BLaER1 (cell line): ENCODE results near the gene BAHD1.

Source experiments
- H3K27ac ChIP-seq: shearing (Covaris generic); formaldehyde crosslinking; 2 replicates; pipeline ENCODE4 v1.8.1; 2022
- H3K27me3 ChIP-seq: shearing (Covaris generic); formaldehyde crosslinking; 2 replicates; pipeline ENCODE4 v1.8.1; 2022
- H3K36me3 ChIP-seq: shearing (Covaris generic); formaldehyde crosslinking; 2 replicates; pipeline ENCODE4 v1.8.1; 2022
- H3K4me1 ChIP-seq: shearing (Covaris generic); formaldehyde crosslinking; 2 replicates; pipeline ENCODE4 v1.8.1; 2022
- H3K4me2 ChIP-seq: shearing (Covaris generic); formaldehyde crosslinking; 2 replicates; pipeline ENCODE4 v1.8.1; 2022
- H3K4me3 ChIP-seq: shearing (Covaris generic); formaldehyde crosslinking; 2 replicates; pipeline ENCODE4 v1.8.1; 2022
- H3K9ac ChIP-seq: shearing (Covaris generic); formaldehyde crosslinking; 2 replicates; pipeline ENCODE4 v1.8.1; 2022
- H3K9me3 ChIP-seq: shearing (Covaris generic); formaldehyde crosslinking; 2 replicates; pipeline ENCODE4 v1.8.1; 2022
- H4K20me1 ChIP-seq: shearing (Covaris generic); formaldehyde crosslinking; 2 replicates; pipeline ENCODE4 v1.8.1; 2022
- Cebpa-rat ChIP-seq: shearing (Covaris generic); IDR thresholded peaks from 2 replicates; pipeline ENCODE4 v1.8.1; 2022

BAHD1 gene

GRCh38 chr15:40436892-40437751, 3.6 kb upstream of the BAHD1 start:
- peaks cover 43% of the 10 kb centered on the region; the same call in 1 of the 2 replicates for H3K27me3 ChIP-seq
- TF ChIP-seq Cebpa-rat = no peak
- peak overlapping the region; percentile 68 for H3K4me3 ChIP-seq
- H4K20me1 ChIP-seq = peaks cover 11% of the 10 kb centered on the region
- peak overlapping the region; percentile 76; the same call in 1 of the 2 replicates for H3K27ac ChIP-seq
- H3K36me3 ChIP-seq = no peaks in the 10 kb centered on the region; the same call in 1 of the 2 replicates
- H3K9ac ChIP-seq = peak overlapping the region; percentile 74
- H3K9me3 ChIP-seq = no peaks in the 10 kb centered on the region
- peaks cover 61% of the 10 kb centered on the region for H3K4me1 ChIP-seq
- H3K4me2 ChIP-seq = peak overlapping the region; percentile 99

- peaks cover 49% of the 10 kb centered on the region; the same call in 1 of the 2 replicates for H3K27me3 ChIP-seq
- H3K36me3 ChIP-seq = no peaks in the 10 kb centered on the region
- peak overlapping the region; percentile 99 for H3K4me2 ChIP-seq
- peaks cover 68% of the 10 kb centered on the region for H3K4me1 ChIP-seq
- TF ChIP-seq Cebpa-rat = no peak
- H3K9ac ChIP-seq = no peak overlapping the region; the same call in 1 of the 2 replicates
- no peak overlapping the region for H3K4me3 ChIP-seq
- peaks cover 20% of the 10 kb centered on the region for H4K20me1 ChIP-seq
- no peaks in the 10 kb centered on the region for H3K9me3 ChIP-seq
- H3K27ac ChIP-seq = no peak overlapping the region
Measured at GRCh38 chr15:40437752-40438687, 2.7 kb upstream of the BAHD1 start.

GRCh38 chr15:40438712-40439111, 2.0 kb upstream of the BAHD1 start:
- no peaks in the 10 kb centered on the region for H3K36me3 ChIP-seq
- no peaks in the 10 kb centered on the region for H3K9me3 ChIP-seq
- H3K4me2 ChIP-seq = peak overlapping the region; percentile 99
- H3K9ac ChIP-seq = no peak overlapping the region; the same call in 1 of the 2 replicates
- H4K20me1 ChIP-seq = peaks cover 27% of the 10 kb centered on the region
- H3K27me3 ChIP-seq = peaks cover 50% of the 10 kb centered on the region; the same call in 1 of the 2 replicates
- TF ChIP-seq Cebpa-rat = no peak
- no peak overlapping the region for H3K4me3 ChIP-seq
- no peak overlapping the region for H3K27ac ChIP-seq
- peaks cover 75% of the 10 kb centered on the region for H3K4me1 ChIP-seq

- Histone ChIP-seq H3K27ac (no peak overlapping the region), H3K4me3 (peak overlapping the region; percentile 92), H4K20me1 (peaks cover 35% of the 10 kb centered on the region), H3K9me3 (no peaks in the 10 kb centered on the region), H3K27me3 (peaks cover 50% of the 10 kb centered on the region; the same call in 1 of the 2 replicates), H3K4me2 (peak overlapping the region; percentile 99), H3K36me3 (no peaks in the 10 kb centered on the region), H3K4me1 (peaks cover 79% of the 10 kb centered on the region), H3K9ac (peak overlapping the region; percentile 76)
- TF ChIP-seq Cebpa-rat = no peak
Measured at GRCh38 chr15:40439461-40439959, 1.2 kb upstream of the BAHD1 start.

GRCh38 chr15:40439960-40440742, 602 bp upstream of the BAHD1 start:
- no peak for TF ChIP-seq Cebpa-rat
- Histone ChIP-seq H3K9me3 (no peaks in the 10 kb centered on the region), H3K4me3 (peak overlapping the region; percentile 92), H3K27me3 (peaks cover 49% of the 10 kb centered on the region; the same call in 1 of the 2 replicates), H3K4me1 (peaks cover 77% of the 10 kb centered on the region), H3K27ac (peak overlapping the region; percentile 53), H3K4me2 (peak overlapping the region; percentile 99), H3K9ac (peak overlapping the region; percentile 76), H3K36me3 (no peaks in the 10 kb centered on the region), H4K20me1 (peaks cover 41% of the 10 kb centered on the region)

GRCh38 chr15:40441565-40442531, 1.1 kb downstream of the BAHD1 start:
- H3K4me2 ChIP-seq = peak overlapping the region; percentile 97

GRCh38 chr15:40443255-40443654, 2.5 kb downstream of the BAHD1 start:
- H3K27ac ChIP-seq = no peak overlapping the region

More at GRCh38 chr15:40441565-40442531, 1.1 kb downstream of the BAHD1 start:
- H3K4me3 ChIP-seq = peak overlapping the region; percentile 92
- H3K9ac ChIP-seq = peak overlapping the region; percentile 86
- TF ChIP-seq Cebpa-rat = no peak
- H3K4me1 ChIP-seq = peaks cover 60% of the 10 kb centered on the region
- no peaks in the 10 kb centered on the region for H3K9me3 ChIP-seq
- H4K20me1 ChIP-seq = peaks cover 58% of the 10 kb centered on the region
- peak overlapping the region; percentile 74 for H3K27ac ChIP-seq
- 0 out of 2 replicates have a peak, but pooled peaks cover 14% of the 10 kb centered on the region for H3K36me3 ChIP-seq
- peaks cover 41% of the 10 kb centered on the region; the same call in 1 of the 2 replicates for H3K27me3 ChIP-seq

GRCh38 chr15:40443846-40444245, 3.1 kb downstream of the BAHD1 start:
- H3K27me3 ChIP-seq = peaks cover 21% of the 10 kb centered on the region; the same call in 1 of the 2 replicates
- no peak overlapping the region for H3K4me3 ChIP-seq
- no peak overlapping the region for H3K27ac ChIP-seq
- H3K4me1 ChIP-seq = peaks cover 40% of the 10 kb centered on the region
- H3K36me3 ChIP-seq = peaks cover 20% of the 10 kb centered on the region; the same call in 1 of the 2 replicates
- peaks cover 78% of the 10 kb centered on the region for H4K20me1 ChIP-seq
- peak overlapping the region; percentile 97 for H3K4me2 ChIP-seq
- H3K9ac ChIP-seq = no peak overlapping the region
- TF ChIP-seq Cebpa-rat = no peak
- no peaks in the 10 kb centered on the region for H3K9me3 ChIP-seq

More at GRCh38 chr15:40443255-40443654, 2.5 kb downstream of the BAHD1 start:
- Histone ChIP-seq H3K4me1 (peaks cover 46% of the 10 kb centered on the region), H3K9ac (no peak overlapping the region), H3K27me3 (peaks cover 27% of the 10 kb centered on the region; the same call in 1 of the 2 replicates), H3K4me2 (peak overlapping the region; percentile 97), H3K9me3 (no peaks in the 10 kb centered on the region), H4K20me1 (peaks cover 72% of the 10 kb centered on the region), H3K4me3 (no peak overlapping the region), H3K36me3 (peaks cover 14% of the 10 kb centered on the region; the same call in 1 of the 2 replicates)
- TF ChIP-seq Cebpa-rat = no peak
